Activated T-cell treated with anti-CD3 and anti-CD28 coated beads, Interleukin-2, amount 50 U/mL, for 48 hours (primary cell): ENCODE results near the gene CEACAM5.

Experiments used
- DNase-seq, 2 experiments: peaks; one replicate each; pipeline ENCODE4 v3.0.0-alpha.2; 2020

Gene CEACAM5

GRCh38 chr19:41708481-41708880, at the start of gene CEACAM5:
CEACAM5 (plus strand) TSS chr19:41708626; CDS start chr19:41708732, 106 bp downstream.
- no peak for DNase-seq

GRCh38 chr19:41666075-41666474, 42.4 kb upstream of the CEACAM5 start:
- DNase-seq = no peak

- no peak for DNase-seq
Observed at GRCh38 chr19:41668315-41668714, 40.1 kb upstream of the CEACAM5 start.

GRCh38 chr19:41670755-41671154, 37.7 kb upstream of the CEACAM5 start:
- DNase-seq = no peak

- no peak for DNase-seq
Observed at GRCh38 chr19:41671486-41671885, 36.9 kb upstream of the CEACAM5 start.

- DNase-seq = no peak
Observed at GRCh38 chr19:41682437-41682836, 26.0 kb upstream of the CEACAM5 start.

- DNase-seq = no peak
Observed at GRCh38 chr19:41687419-41687818, 21.0 kb upstream of the CEACAM5 start.

- no peak for DNase-seq
Observed at GRCh38 chr19:41688098-41688497, 20.3 kb upstream of the CEACAM5 start, which contains the start of gene CEACAM7. CEACAM7 (minus strand) TSS chr19:41688270; CDS start chr19:41688165, 105 bp downstream.

GRCh38 chr19:41688687-41689086, 19.7 kb upstream of the CEACAM5 start:
- no peak for DNase-seq

- no peak for DNase-seq
Observed at GRCh38 chr19:41689993-41690800, 18.2 kb upstream of the CEACAM5 start.

GRCh38 chr19:41690801-41691065, 17.7 kb upstream of the CEACAM5 start:
- no peak for DNase-seq

GRCh38 chr19:41691268-41691970, 17.0 kb upstream of the CEACAM5 start:
- peak; percentile 43 to 46 for DNase-seq

GRCh38 chr19:41694196-41694595, 14.2 kb upstream of the CEACAM5 start:
- DNase-seq = no peak

GRCh38 chr19:41694831-41695635, 13.4 kb upstream of the CEACAM5 start:
- DNase-seq = no peak

GRCh38 chr19:41695745-41696144, 12.7 kb upstream of the CEACAM5 start:
- no peak for DNase-seq

- DNase-seq = no peak
Observed at GRCh38 chr19:41696402-41697197, 11.8 kb upstream of the CEACAM5 start.

- DNase-seq = no peak
Observed at GRCh38 chr19:41697198-41697855, 11.1 kb upstream of the CEACAM5 start.

- DNase-seq = no peak
Observed at GRCh38 chr19:41698746-41699230, 9.6 kb upstream of the CEACAM5 start.

GRCh38 chr19:41699231-41699967, 9.0 kb upstream of the CEACAM5 start:
- DNase-seq = no peak

- DNase-seq = no peak
Observed at GRCh38 chr19:41699968-41700323, 8.5 kb upstream of the CEACAM5 start.
